Stimulated activated CD4-positive, alpha-beta T cell treated with anti-CD3 and anti-CD28 coated beads, Interleukin-12 subunit alpha, Interleukin-12 subunit beta, amount 100 ng/mL, for 48 hours (primary cell): ENCODE measurements around the gene IFIT2.
"Not testable (repeated sequence)": the region's sequence is repeated elsewhere in the genome, so short reads cannot be mapped to it uniquely, and the experiment has no call there.

ENCODE experiments used
- DNase-seq, 3 donors: peaks; one replicate each; pipeline ENCODE4 v3.0.0-alpha.2; 2020; ENCODE audit warnings: low read depth in 2 of 3, low spot score in 1 of 3

The IFIT2 gene

GRCh38 chr10:89306434-89307268 lies 4.8 kb downstream of the IFIT2 start:
- no peak for DNase-seq

GRCh38 chr10:89307269-89307577 lies 5.4 kb downstream of the IFIT2 start:
- no peak for DNase-seq

- DNase-seq = no peak
Observed at GRCh38 chr10:89308266-89308665, 6.4 kb downstream of the IFIT2 start.

- DNase-seq = no peak
Observed at GRCh38 chr10:89308736-89309135, 6.9 kb downstream of the IFIT2 start.

- DNase-seq = no peak
Observed at GRCh38 chr10:89309156-89310055, 7.6 kb downstream of the IFIT2 start.

- no peak for DNase-seq
Observed at GRCh38 chr10:89310056-89310893, 8.4 kb downstream of the IFIT2 start.

- DNase-seq = no peak
Observed at GRCh38 chr10:89312973-89313372, 11.1 kb downstream of the IFIT2 start.

GRCh38 chr10:89314676-89315075 lies 12.8 kb downstream of the IFIT2 start:
- no peak for DNase-seq

GRCh38 chr10:89318047-89318446 lies 16.2 kb downstream of the IFIT2 start:
- not testable (repeated sequence) for DNase-seq

GRCh38 chr10:89325081-89325480 lies 23.2 kb downstream of the IFIT2 start:
- DNase-seq = not testable (repeated sequence)

- not testable (repeated sequence) for DNase-seq
Observed at GRCh38 chr10:89325856-89326255, 24.0 kb downstream of the IFIT2 start.

- no peak for DNase-seq
Observed at GRCh38 chr10:89327803-89328441, 26.1 kb downstream of the IFIT2 start, which contains the start of gene IFIT3. Gene IFIT3, plus strand, starts transcription at chr10:89327997. Its CDS starts 77 bp downstream, at chr10:89328074.

- DNase-seq = no peak
Observed at GRCh38 chr10:89329151-89329550, 27.3 kb downstream of the IFIT2 start.

GRCh38 chr10:89330014-89330413 lies 28.2 kb downstream of the IFIT2 start:
- DNase-seq = not testable (repeated sequence)

GRCh38 chr10:89330537-89331212 lies 28.8 kb downstream of the IFIT2 start:
- DNase-seq = no peak

- DNase-seq = not testable (repeated sequence)
Observed at GRCh38 chr10:89331487-89332122, 29.8 kb downstream of the IFIT2 start.

GRCh38 chr10:89332123-89332633 lies 30.3 kb downstream of the IFIT2 start:
- no peak for DNase-seq

- no peak for DNase-seq
Observed at GRCh38 chr10:89335226-89335625, 33.4 kb downstream of the IFIT2 start.

- no peak for DNase-seq
Observed at GRCh38 chr10:89336241-89336640, 34.4 kb downstream of the IFIT2 start.
